PC-3 (cell line): ENCODE measurements around the gene TTBK2. TPM values are rescaled to one million over a fixed set of nuclear protein-coding genes. Genes with fewer than 3 reads are reported as not detected.

ENCODE experiments used
- ATAC-seq: fragments of 200-7000 bp; cut with Tn5 transposase; 2 replicates; pipeline ENCODE4 v1.9.1; 2020; ENCODE audit warnings: mild to moderate bottlenecking, moderate library complexity
- BruUV-seq: library from RNA; stranded (reverse); fragments of 400-500 nt; replicated peaks from 2 replicates; lab custom pipeline; 2021; lab: Mats Ljungman, UMichigan
- CTCF ChIA-PET: fragments of 300-600 bp; sonication (Branson Sonifier 250); formaldehyde crosslinking; loops from one replicate; lab custom pipeline; 2022; ENCODE audit warnings: antibody characterized with exemption; lab: Charles Lee
- POLR2A ChIA-PET: fragments of 300-600 bp; sonication (Branson Sonifier 250); formaldehyde crosslinking; loops from one replicate; lab custom pipeline; 2022; ENCODE audit warnings: antibody characterized with exemption; ENCODE audit not compliant: unreplicated experiment; lab: Charles Lee
- DNase-seq: peaks from one replicate; pipeline ENCODE4 v3.0.0-alpha.2; 2015
- H2AFZ ChIP-seq: fragments of 300-600 bp; sonication (generic); 2 replicates; pipeline ENCODE4 v1.6.0; 2016; ENCODE audit warnings: antibody characterized with exemption, low read length
- H3F3A ChIP-seq: fragments of 300-600 bp; sonication (generic); one replicate; pipeline ENCODE4 v1.6.0; 2017; ENCODE audit warnings: antibody characterized with exemption, low read length, control low read depth, mild to moderate bottlenecking; ENCODE audit not compliant: unreplicated experiment
- H3K27ac ChIP-seq: fragments of 300-600 bp; sonication (generic); 2 replicates; pipeline ENCODE4 v1.5.1; 2016; ENCODE audit warnings: mild to moderate bottlenecking, low read length
- H3K27me3 ChIP-seq: fragments of 300-600 bp; sonication (generic); 2 replicates; pipeline ENCODE4 v1.6.1; 2016; ENCODE audit warnings: low read length, mixed read lengths
- H3K36me3 ChIP-seq: fragments of 300-600 bp; sonication (generic); 2 replicates; pipeline ENCODE4 v1.6.1; 2016; ENCODE audit warnings: low read depth, mixed run types, low read length, mixed read lengths
- H3K4me1 ChIP-seq: fragments of 300-600 bp; sonication (generic); 2 replicates; pipeline ENCODE4 v1.5.1; 2016; ENCODE audit warnings: low read length; ENCODE audit not compliant: insufficient read depth
- H3K4me2 ChIP-seq: fragments of 300-600 bp; sonication (generic); 2 replicates; pipeline ENCODE4 v1.6.0; 2016; ENCODE audit warnings: low read length
- H3K4me3 ChIP-seq: fragments of 300-600 bp; sonication (generic); 2 replicates; pipeline ENCODE4 v1.5.1; 2016; ENCODE audit warnings: mild to moderate bottlenecking, low read length, mixed read lengths
- H3K79me2 ChIP-seq: fragments of 300-600 bp; sonication (generic); 2 replicates; pipeline ENCODE4 v1.6.1; 2017; ENCODE audit warnings: low read length, mixed read lengths
- H3K9ac ChIP-seq: fragments of 300-600 bp; sonication (generic); 2 replicates; pipeline ENCODE4 v1.6.0; 2016; ENCODE audit warnings: mild to moderate bottlenecking, low read length
- H3K9me2 ChIP-seq: fragments of 300-600 bp; sonication (generic); replicated peaks from 2 replicates; pipeline ENCODE4 v1.6.1; 2016; ENCODE audit warnings: mixed run types, low read length, mixed read lengths
- H3K9me3 ChIP-seq: fragments of 300-600 bp; sonication (generic); 2 replicates; pipeline ENCODE4 v1.6.1; 2016; ENCODE audit warnings: low read length, mixed read lengths
- H4K20me1 ChIP-seq: fragments of 300-600 bp; sonication (generic); 2 replicates; pipeline ENCODE4 v1.6.1; 2016; ENCODE audit warnings: low read length, mixed read lengths
- EZH2 ChIP-seq: fragments of 300-600 bp; sonication (generic); IDR thresholded peaks from one replicate; pipeline ENCODE4 v1.6.1; 2017; ENCODE audit warnings: antibody characterized with exemption, mild to moderate bottlenecking, low read length; ENCODE audit not compliant: unreplicated experiment
- EZH2phosphoT487 ChIP-seq: fragments of 300-600 bp; sonication (generic); IDR thresholded peaks from 2 replicates; pipeline ENCODE4 v1.6.1; 2018; ENCODE audit warnings: mild to moderate bottlenecking, antibody characterized with exemption, low read length, borderline replicate concordance
- intact Hi-C: fragments of 100-400 bp; cut with micrococcal nuclease; formaldehyde crosslinking; loops from 2 replicates; pipeline ENCODE4 v1.9.0; 2023
- total RNA-seq: library from RNA; depleted of rRNA; stranded (reverse); fragments of >200 nt; gene quantifications from 2 replicates; pipeline ENCODE4 v1.2.3, GENCODE V29; 2014
- TF ChIP-seq, protein P1 (sequence below): fragments of 300-600 bp; sonication (generic); conservative IDR thresholded peaks from 2 replicates; pipeline ENCODE4 v1.5.1; 2017; ENCODE audit warnings: antibody characterized with exemption, low read depth, mild to moderate bottlenecking, low read length

Gene TTBK2
- total RNA-seq, 1 experiment from 2014 or later = 3.5 TPM

- ATAC-seq (no peak), DNase-seq (no peak)
- Histone ChIP-seq H3K9me2 (no peaks in the 10 kb centered on the region), H3K4me2 (no peak overlapping the region), H3K9me3 (no peaks in the 10 kb centered on the region), H3K79me2 (no peaks in the 10 kb centered on the region), H3K4me1 (peaks cover 14% of the 10 kb centered on the region), H3K36me3 (0 out of 2 replicates have a peak, but pooled peaks cover 3% of the 10 kb centered on the region), H3K4me3 (no peak overlapping the region), H4K20me1 (no peaks in the 10 kb centered on the region), H3K27ac (no peak overlapping the region), H3K27me3 (no peaks in the 10 kb centered on the region), H3K9ac (no peak overlapping the region), H3F3A (no peaks in the 10 kb centered on the region), H2AFZ (no peak overlapping the region)
- ChIA-PET CTCF (no interaction called here), POLR2A (no interaction called here)
- TF ChIP-seq, protein P1, sequence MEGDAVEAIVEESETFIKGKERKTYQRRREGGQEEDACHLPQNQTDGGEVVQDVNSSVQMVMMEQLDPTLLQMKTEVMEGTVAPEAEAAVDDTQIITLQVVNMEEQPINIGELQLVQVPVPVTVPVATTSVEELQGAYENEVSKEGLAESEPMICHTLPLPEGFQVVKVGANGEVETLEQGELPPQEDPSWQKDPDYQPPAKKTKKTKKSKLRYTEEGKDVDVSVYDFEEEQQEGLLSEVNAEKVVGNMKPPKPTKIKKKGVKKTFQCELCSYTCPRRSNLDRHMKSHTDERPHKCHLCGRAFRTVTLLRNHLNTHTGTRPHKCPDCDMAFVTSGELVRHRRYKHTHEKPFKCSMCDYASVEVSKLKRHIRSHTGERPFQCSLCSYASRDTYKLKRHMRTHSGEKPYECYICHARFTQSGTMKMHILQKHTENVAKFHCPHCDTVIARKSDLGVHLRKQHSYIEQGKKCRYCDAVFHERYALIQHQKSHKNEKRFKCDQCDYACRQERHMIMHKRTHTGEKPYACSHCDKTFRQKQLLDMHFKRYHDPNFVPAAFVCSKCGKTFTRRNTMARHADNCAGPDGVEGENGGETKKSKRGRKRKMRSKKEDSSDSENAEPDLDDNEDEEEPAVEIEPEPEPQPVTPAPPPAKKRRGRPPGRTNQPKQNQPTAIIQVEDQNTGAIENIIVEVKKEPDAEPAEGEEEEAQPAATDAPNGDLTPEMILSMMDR = no peak
- TF ChIP-seq EZH2 = no peak
- TF ChIP-seq EZH2phosphoT487 = no peak
- no TSS peak for BruUV-seq
- intact Hi-C loops = no loop called here
These were observed 76.9 kb downstream of the TTBK2 start for GRCh38 chr15:42843699-42844098.

DNA sequence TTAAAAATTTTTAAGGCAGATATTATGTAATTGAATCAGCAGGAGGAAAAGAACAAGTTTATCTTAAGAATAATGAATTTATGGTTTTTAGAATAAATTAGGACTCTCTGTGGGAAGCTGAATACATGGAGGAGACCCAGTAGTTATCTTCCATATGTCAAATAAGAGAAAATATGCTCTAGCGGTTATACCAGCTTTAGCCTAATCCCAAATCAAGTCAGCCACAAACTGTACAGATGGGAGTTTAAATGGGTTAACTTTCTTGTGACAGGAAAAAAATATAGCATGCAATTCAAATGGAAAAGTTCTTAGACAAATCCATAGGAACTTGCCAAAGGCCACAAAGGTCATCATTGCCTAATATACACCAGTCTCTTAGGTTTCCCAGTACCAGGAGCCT lies 84.3 kb downstream of the TTBK2 start:
- TF ChIP-seq EZH2 (no peak), EZH2phosphoT487 (no peak)
- TF ChIP-seq, protein P1 = no peak
- ChIA-PET POLR2A (interaction anchor here (0.5 kb wide), 1 partner anchor 122 kb away, joined by 3 read pairs; no protein-coding TSS in a partner anchor), CTCF (no interaction called here)
- intact Hi-C loops = no loop called here
- Histone ChIP-seq H3K27ac (no peak overlapping the region), H3K4me3 (no peak overlapping the region), H4K20me1 (no peaks in the 10 kb centered on the region), H3K9me3 (no peaks in the 10 kb centered on the region), H3K4me1 (peaks cover 9% of the 10 kb centered on the region), H3K9me2 (no peaks in the 10 kb centered on the region), H3K4me2 (no peak overlapping the region), H3K9ac (no peak overlapping the region), H3K79me2 (no peaks in the 10 kb centered on the region), H3F3A (no peaks in the 10 kb centered on the region), H3K27me3 (no peaks in the 10 kb centered on the region), H3K36me3 (no peaks in the 10 kb centered on the region), H2AFZ (no peak overlapping the region)
- DNase-seq = no peak
- no peak for ATAC-seq
- BruUV-seq = no TSS peak

- POLR2A ChIA-PET = no interaction called here
These were observed 88.0 kb downstream of the TTBK2 start for GRCh38 chr15:42832576-42832975.

More at GRCh38 chr15:42832576-42832975, 88.0 kb downstream of the TTBK2 start:
- CTCF ChIA-PET = interaction anchor here (0.7 kb wide), 1 partner anchor 94 kb away, joined by 11 read pairs; no protein-coding TSS in a partner anchor
- no peak overlapping the region for H3K9ac ChIP-seq
- intact Hi-C loops = no loop called here
- H3F3A ChIP-seq = no peaks in the 10 kb centered on the region
- peak; percentile 100 for ATAC-seq
- no TSS peak for BruUV-seq
- H3K4me1 ChIP-seq = peaks cover 9% of the 10 kb centered on the region
- peak; percentile 83 for DNase-seq
- H3K79me2 ChIP-seq = no peaks in the 10 kb centered on the region
- TF ChIP-seq EZH2phosphoT487 = no peak
- TF ChIP-seq, protein P1 = no peak
- TF ChIP-seq EZH2 = no peak
- no peaks in the 10 kb centered on the region for H3K27me3 ChIP-seq
- no peaks in the 10 kb centered on the region for H3K9me2 ChIP-seq
- H3K36me3 ChIP-seq = no peaks in the 10 kb centered on the region
- no peak overlapping the region for H3K4me3 ChIP-seq
- no peaks in the 10 kb centered on the region for H4K20me1 ChIP-seq
- H2AFZ ChIP-seq = no peak overlapping the region
- H3K4me2 ChIP-seq = peak overlapping the region; percentile 53; the same call in 1 of the 2 replicates
- H3K9me3 ChIP-seq = no peaks in the 10 kb centered on the region
- 0 out of 2 replicates have a peak overlapping the region, but pooled peaks have one; percentile 2 for H3K27ac ChIP-seq
